ENCODE results near the gene TEX2.

TEX2 gene

GRCh38 chr17:64110379-64111152, 152.5 kb downstream of the TEX2 start:
- no peak for DNase-seq

- no peak for DNase-seq
Observed at GRCh38 chr17:64109400-64109799, 153.7 kb downstream of the TEX2 start.

GRCh38 chr17:64107500-64108236, 155.4 kb downstream of the TEX2 start:
- no peak for DNase-seq

- DNase-seq: no peak
Observed at GRCh38 chr17:64106918-64107317, 156.1 kb downstream of the TEX2 start.

GRCh38 chr17:64103391-64104364, 159.4 kb downstream of the TEX2 start:
- no peak for DNase-seq

- DNase-seq: no peak
Observed at GRCh38 chr17:64102627-64103390, 160.3 kb downstream of the TEX2 start.

GRCh38 chr17:64099543-64099942, 163.5 kb downstream of the TEX2 start:
- no peak for DNase-seq

Data from NCI-H748 treated with DMSO at 0.1 percent for 48 hours (cell line).